HCT116 (cell line): ENCODE results near the gene LDLRAD4. TPM values are rescaled to one million over a fixed set of nuclear protein-coding genes. Genes with fewer than 3 reads are reported as not detected.

Experiments used
- ATAC-seq: fragments of 200-7000 bp; cut with Tn5 transposase; 2 replicates; pipeline ENCODE4 v1.9.1; 2020; ENCODE audit warnings: mild to moderate bottlenecking, moderate library complexity
- BruUV-seq: library from RNA; stranded (reverse); fragments of 400-500 nt; replicated peaks from 2 replicates; lab custom pipeline; 2021; lab: Mats Ljungman, UMichigan
- CTCF ChIA-PET: fragments of 300-600 bp; sonication (Branson Sonifier 250); formaldehyde crosslinking; loops from one replicate; lab custom pipeline; 2021; ENCODE audit warnings: antibody characterized with exemption; lab: Charles Lee
- POLR2A ChIA-PET: fragments of 300-600, 350-600 bp; sonication (Branson Sonifier 250); formaldehyde crosslinking; loops from one replicate; lab custom pipeline; 2021; ENCODE audit warnings: antibody characterized with exemption; lab: Charles Lee
- RAD21 ChIA-PET, 2 experiments: fragments of 300-600 bp; sonication (Branson Sonifier 250); formaldehyde crosslinking; loops; one replicate each; lab custom pipeline; 2023; ENCODE audit warnings: low total read pairs in 2 of 2; ENCODE audit not compliant: uncharacterized antibody in 2 of 2, unreplicated experiment in 2 of 2, low non-redundant PET in 1 of 2; lab: Charles Lee
- DNase-seq: peaks from one replicate; pipeline ENCODE4 v3.0.0-alpha.2; 2010; ENCODE audit warnings: low read depth, low spot score
- H2AFZ ChIP-seq: fragments of 200-600 bp; shearing (Covaris generic), sonication (generic); 2 replicates; pipeline ENCODE4 v1.6.1; 2017; ENCODE audit warnings: low read depth, mixed run types, mixed read lengths, antibody characterized with exemption, low read length; ENCODE audit not compliant: poor library complexity, severe bottlenecking
- H3K27ac ChIP-seq: 2 replicates; pipeline ENCODE4 v1.5.1; 2012; ENCODE audit warnings: low read depth, low read length
- H3K27me3 ChIP-seq: fragments of 200-600 bp; sonication (generic); 2 replicates; pipeline ENCODE4 v1.6.1; 2016; ENCODE audit warnings: mixed run types, low read length, mixed read lengths; ENCODE audit not compliant: insufficient read depth
- H3K36me3 ChIP-seq, 2 experiments: fragments of 200-500 bp in 1 of 2; fragments of 200-600 bp in 1 of 2; sonication (Bioruptor generic) in 1 of 2; sonication (generic) in 1 of 2; 2 replicates each; pipeline versions ENCODE4 v1.5.1 to v1.6.1; 2014 to 2016; ENCODE audit warnings: low read length in 2 of 2, inconsistent platforms in 1 of 2, mixed read lengths in 1 of 2, mixed run types in 1 of 2; ENCODE audit not compliant: insufficient read depth in 2 of 2, control insufficient read depth in 1 of 2
- H3K4me1 ChIP-seq, 2 experiments: fragments of 200-600 bp in 1 of 2; sonication (generic) in 1 of 2; 2 replicates each; pipeline versions ENCODE4 v1.5.1 to v1.6.1; 2012 to 2017; ENCODE audit warnings: low read length in 2 of 2, inconsistent platforms in 1 of 2, mild to moderate bottlenecking in 1 of 2, mixed read lengths in 1 of 2, mixed run types in 1 of 2, moderate library complexity in 1 of 2; ENCODE audit not compliant: insufficient read depth in 2 of 2, control insufficient read depth in 1 of 2
- H3K4me2 ChIP-seq: fragments of 200-600 bp; sonication (generic); 2 replicates; pipeline ENCODE4 v1.6.1; 2017; ENCODE audit warnings: mixed run types, low read length, mixed read lengths
- H3K4me3 ChIP-seq, 2 experiments: fragments of 200-600 bp in 1 of 2; sonication (generic) in 1 of 2; replicated peaks in 1 of 2; 2 replicates each; pipeline ENCODE4 v1.5.1; 2011 to 2016; ENCODE audit warnings: low read length in 2 of 2, control low read depth in 1 of 2, low read depth in 1 of 2, mild to moderate bottlenecking in 1 of 2, mixed read lengths in 1 of 2, mixed run types in 1 of 2
- H3K79me2 ChIP-seq: fragments of 200-600 bp; sonication (generic); 2 replicates; pipeline ENCODE4 v1.6.1; 2017; ENCODE audit warnings: mild to moderate bottlenecking, mixed run types, low read length, moderate library complexity, mixed read lengths; ENCODE audit not compliant: insufficient read depth
- H3K9ac ChIP-seq: fragments of 200-600 bp; sonication (generic); 2 replicates; pipeline ENCODE4 v1.6.1; 2016; ENCODE audit warnings: low read length, mixed read lengths
- H3K9me2 ChIP-seq: fragments of 200-600 bp; sonication (generic), shearing (Covaris generic); 2 replicates; pipeline ENCODE4 v1.6.1; 2017; ENCODE audit warnings: mixed run types, mild to moderate bottlenecking, moderate library complexity; ENCODE audit not compliant: insufficient read depth
- H3K9me3 ChIP-seq, 2 experiments: fragments of 200-500 bp in 1 of 2; fragments of 200-600 bp in 1 of 2; sonication (Bioruptor generic) in 1 of 2; sonication (generic) in 1 of 2; 2 replicates each; pipeline ENCODE4 v1.6.1; 2014 to 2017; ENCODE audit warnings: low read length in 2 of 2, mixed read lengths in 2 of 2, inconsistent platforms in 1 of 2, low read depth in 1 of 2, mild to moderate bottlenecking in 1 of 2, mixed run types in 1 of 2, moderate library complexity in 1 of 2; ENCODE audit not compliant: control insufficient read depth in 1 of 2, insufficient read depth in 1 of 2
- H4K20me1 ChIP-seq: fragments of 200-600 bp; sonication (generic), shearing (Covaris generic); 2 replicates; pipeline ENCODE4 v1.6.1; 2017; ENCODE audit warnings: mixed run types, mild to moderate bottlenecking, moderate library complexity; ENCODE audit not compliant: insufficient read depth
- ATF3 ChIP-seq: IDR thresholded peaks from 2 replicates; pipeline ENCODE4 v1.6.1; 2012
- CTCF ChIP-seq, 3 experiments: fragments of 200-600 bp in 1 of 3; sonication (generic) in 1 of 3; IDR thresholded peaks in 2 of 3; conservative IDR thresholded peaks in 1 of 3; 2 replicates each; pipeline ENCODE4 v1.5.1; 2012 to 2017; ENCODE audit warnings: low read depth in 2 of 3, low read length in 2 of 3, antibody characterized with exemption in 1 of 3, borderline replicate concordance in 1 of 3, control low read depth in 1 of 3, mild to moderate bottlenecking in 1 of 3, mixed read lengths in 1 of 3, mixed run types in 1 of 3, moderate library complexity in 1 of 3; ENCODE audit not compliant: insufficient read depth in 1 of 3
- EGR1 ChIP-seq: IDR thresholded peaks from 2 replicates; pipeline ENCODE4 v1.6.1; 2012; ENCODE audit warnings: low read depth
- ELF1 ChIP-seq: IDR thresholded peaks from 2 replicates; pipeline ENCODE4 v1.6.1; 2012; ENCODE audit warnings: low read depth, borderline replicate concordance
- EZH2 ChIP-seq: fragments of 200-600 bp; sonication (generic); IDR thresholded peaks from 2 replicates; pipeline ENCODE4 v1.6.1; 2017; ENCODE audit warnings: antibody characterized with exemption, mixed run types
- EZH2phosphoT487 ChIP-seq: fragments of 200-600 bp; IDR thresholded peaks from 2 replicates; pipeline ENCODE4 v1.6.1; 2018; ENCODE audit warnings: antibody characterized with exemption, borderline replicate concordance
- POLR2A ChIP-seq: IDR thresholded peaks from 2 replicates; pipeline ENCODE4 v1.7.0; 2011; ENCODE audit warnings: borderline replicate concordance; ENCODE audit not compliant: insufficient read depth, insufficient read length; ENCODE audit errors: extremely low read depth
- POLR2AphosphoS5 ChIP-seq: IDR thresholded peaks from 2 replicates; pipeline ENCODE4 v1.6.1; 2011; ENCODE audit warnings: mild to moderate bottlenecking, low read depth, low read length, moderate library complexity
- ZBTB33 ChIP-seq: IDR thresholded peaks from 2 replicates; pipeline ENCODE4 v1.6.1; 2011; ENCODE audit warnings: mild to moderate bottlenecking, low read length, moderate library complexity; ENCODE audit not compliant: insufficient replicate concordance; ENCODE audit errors: extremely low read depth
- ZFX ChIP-seq: fragments of 450-650 bp; IDR thresholded peaks from 2 replicates; pipeline ENCODE4 v1.6.1; 2017
- intact Hi-C: fragments of 100-400 bp; cut with micrococcal nuclease; formaldehyde crosslinking; loops from 2 replicates; pipeline ENCODE4 v1.10.0; 2022
- total RNA-seq: library from RNA; stranded (reverse); gene quantifications from one replicate; pipeline ENCODE4 v1.2.1, GENCODE V29; 2021; ENCODE audit not compliant: unreplicated experiment

Gene LDLRAD4
- total RNA-seq, 1 experiment from 2014 or later: 1.2 TPM

DNA sequence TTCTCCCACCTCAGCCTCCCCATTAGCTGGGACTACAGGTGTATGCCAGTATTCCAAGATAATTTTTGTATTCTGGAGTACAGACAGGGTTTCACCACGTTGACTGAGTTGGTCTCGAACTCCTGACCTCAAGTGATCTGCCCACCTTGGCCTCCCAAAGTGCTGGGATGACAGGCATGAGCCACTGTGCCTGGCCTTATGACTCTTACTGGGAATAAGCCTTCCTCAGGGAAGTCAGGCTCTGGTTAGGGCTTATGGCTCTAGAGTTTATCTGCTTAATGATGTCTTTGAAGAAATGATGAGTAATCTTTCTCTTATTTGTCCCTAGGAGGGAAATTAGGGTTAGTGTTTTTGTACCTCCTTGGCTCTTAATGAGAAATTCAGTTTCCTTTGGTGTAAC, 320.1 kb downstream of the LDLRAD4 start:
- no peak overlapping the region for H2AFZ ChIP-seq
- ChIA-PET POLR2A (no interaction called here), CTCF (no interaction called here), RAD21 (no interaction called here)
- H3K9me2 ChIP-seq: no peaks in the 10 kb centered on the region
- no peak for DNase-seq
- H3K4me2 ChIP-seq: no peak overlapping the region
- H4K20me1 ChIP-seq: no peaks in the 10 kb centered on the region
- intact Hi-C loops: loop anchor here (10.0 kb wide), 1 partner anchor 324 kb away; the partner anchor contains the start of gene LDLRAD4
- no peak for ATAC-seq
- no peak for TF ChIP-seq ATF3
- TF ChIP-seq ZBTB33: no peak
- TF ChIP-seq EZH2: no peak
- no peak for TF ChIP-seq EGR1
- TF ChIP-seq ZFX: no peak
- no peak for TF ChIP-seq EZH2phosphoT487
- TF ChIP-seq POLR2A: no peak
- TF ChIP-seq CTCF (IDR thresholded peaks at IDR 0.05 in 2 of 3, conservative IDR thresholded peaks at IDR 0.05 in 1 of 3; ENCODE audit: borderline replicate concordance in 1 of 3, insufficient read depth in 1 of 3, low read depth in 2 of 3, low read length in 2 of 3): no peak
- no peak for TF ChIP-seq ELF1
- no peak for TF ChIP-seq POLR2AphosphoS5
- no TSS peak for BruUV-seq
- no peak overlapping the region for H3K27ac ChIP-seq
- no peaks in the 10 kb centered on the region for H3K4me1 ChIP-seq
- H3K9ac ChIP-seq: no peak overlapping the region
- H3K9me3 ChIP-seq: no peaks in the 10 kb centered on the region
- no peaks in the 10 kb centered on the region for H3K36me3 ChIP-seq
- H3K79me2 ChIP-seq: no peaks in the 10 kb centered on the region
- no peak overlapping the region for H3K4me3 ChIP-seq
- H3K27me3 ChIP-seq: peaks cover 14% of the 10 kb centered on the region; the same call in 1 of the 2 replicates
